Kasumi-1 (cell line): ENCODE data around the gene KRTAP4-9.
"Not testable (repeated sequence)": the region's sequence is repeated elsewhere in the genome, so short reads cannot be mapped to it uniquely, and the experiment has no call there.

ENCODE experiments used
- DNase-seq, 2 experiments: peaks; one replicate each; lab custom pipeline; 2025; lab: John Stamatoyannopoulos, UW

Gene KRTAP4-9

DNA sequence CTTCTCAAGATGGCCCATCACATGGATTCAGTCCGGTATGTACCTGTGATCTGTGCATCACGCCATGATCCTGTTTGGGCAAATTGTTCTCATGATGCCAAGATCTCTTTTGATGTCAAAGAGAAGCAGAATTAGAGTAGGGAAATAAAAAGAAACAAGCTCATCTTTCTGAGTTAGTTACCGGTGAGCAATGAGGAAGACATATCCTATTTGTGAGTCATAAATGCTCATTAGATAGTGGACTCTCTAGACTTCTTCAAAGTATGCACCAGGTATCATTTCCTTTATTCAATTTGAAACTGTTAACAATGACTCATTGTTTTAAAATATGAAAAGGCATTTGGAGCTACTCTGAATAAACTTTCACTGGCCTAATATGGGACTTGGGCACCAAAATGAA is 26.8 kb downstream of the KRTAP4-9 start:
- DNase-seq = no peak

GRCh38 chr17:41133880-41134735 is 28.9 kb downstream of the KRTAP4-9 start:
- DNase-seq = no peak

DNA sequence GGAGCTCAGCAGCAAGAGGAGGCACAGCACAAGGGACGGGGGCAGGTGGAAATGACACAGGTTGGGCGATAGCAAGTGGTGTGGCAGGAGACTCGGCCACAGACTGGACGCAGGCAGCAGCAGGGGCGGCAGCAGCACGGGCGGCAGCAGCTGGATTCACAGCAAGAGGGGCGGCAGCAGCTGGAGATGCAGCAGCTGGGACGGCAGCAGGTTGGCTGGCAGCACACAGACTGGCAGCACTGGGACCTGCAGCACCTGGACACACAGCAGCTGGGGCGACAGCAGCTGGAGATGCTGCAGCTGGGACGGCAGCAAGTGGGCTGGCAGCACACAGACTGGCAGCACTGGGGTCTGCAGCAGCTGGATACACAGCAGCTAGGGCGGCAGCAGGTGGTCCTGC is 34.7 kb downstream of the KRTAP4-9 start:
- not testable (repeated sequence) for DNase-seq

DNA sequence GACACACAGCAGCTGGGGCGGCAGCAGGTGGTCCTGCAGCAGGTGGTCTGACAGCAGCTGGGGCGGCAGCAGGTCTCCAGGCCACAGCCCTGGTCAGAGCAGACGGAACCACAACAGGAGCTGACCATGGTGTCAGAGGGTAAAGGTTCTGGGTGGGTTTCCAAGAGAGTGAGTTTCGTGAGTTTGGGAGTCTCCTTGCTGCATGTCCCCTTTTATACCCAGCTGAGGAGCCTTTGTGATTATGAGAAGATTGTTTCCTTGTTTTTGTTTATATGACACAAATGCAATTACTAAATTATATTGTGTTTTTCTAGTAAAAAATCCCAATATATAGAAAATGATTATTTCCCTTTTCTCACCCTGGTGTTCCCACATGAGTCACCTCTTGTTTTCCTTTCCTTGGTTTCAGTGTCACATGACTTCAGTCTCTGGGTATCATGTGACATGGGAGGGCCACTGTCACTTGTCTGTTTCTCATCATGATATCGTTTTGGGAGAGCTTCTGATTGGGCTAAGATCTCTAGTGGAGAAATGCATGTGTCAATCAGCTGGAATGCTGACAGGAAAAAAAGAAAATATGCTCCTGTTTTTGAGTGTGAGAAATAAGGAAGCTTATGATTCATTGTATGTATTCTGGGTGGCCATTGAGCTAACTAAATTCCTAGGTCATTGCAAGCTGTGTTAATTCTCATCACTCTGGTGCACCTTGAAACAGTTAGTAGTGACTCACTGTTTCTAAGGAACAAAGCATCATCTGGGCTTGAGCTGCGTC is 35.4 kb downstream of the KRTAP4-9 start, which contains the start of gene KRTAP4-6:
KRTAP4-6 (minus strand) TSS at position 185 of the 772 bp plus-strand sequence; CDS start at position 128, 57 bp downstream.
- no peak for DNase-seq

- no peak for DNase-seq
Measured at GRCh38 chr17:41141361-41141760, 36.2 kb downstream of the KRTAP4-9 start.

DNA sequence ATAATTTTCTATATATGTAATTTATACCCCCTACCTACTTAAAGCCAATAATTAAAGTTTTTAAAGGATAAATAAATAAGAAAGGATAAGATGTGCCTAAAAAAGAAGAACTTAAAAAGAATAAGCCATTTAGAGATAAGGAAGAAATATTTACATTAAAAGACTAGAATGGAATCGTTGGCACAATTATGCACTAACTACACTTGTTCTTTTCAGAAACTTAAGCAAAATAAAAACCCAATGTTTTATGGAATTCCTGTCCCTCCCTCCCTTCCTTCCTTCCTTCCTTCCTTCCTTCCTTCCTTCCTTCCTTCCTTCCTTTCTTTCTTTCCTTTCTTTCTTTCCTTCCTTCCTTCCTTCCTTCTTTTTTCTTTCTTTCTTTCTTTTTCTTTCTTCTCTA is 39.7 kb downstream of the KRTAP4-9 start:
- no peak for DNase-seq

- no peak for DNase-seq
Measured at GRCh38 chr17:41145261-41145660, 40.1 kb downstream of the KRTAP4-9 start.

GRCh38 chr17:41147531-41148204 is 42.5 kb downstream of the KRTAP4-9 start:
- DNase-seq = no peak

DNA sequence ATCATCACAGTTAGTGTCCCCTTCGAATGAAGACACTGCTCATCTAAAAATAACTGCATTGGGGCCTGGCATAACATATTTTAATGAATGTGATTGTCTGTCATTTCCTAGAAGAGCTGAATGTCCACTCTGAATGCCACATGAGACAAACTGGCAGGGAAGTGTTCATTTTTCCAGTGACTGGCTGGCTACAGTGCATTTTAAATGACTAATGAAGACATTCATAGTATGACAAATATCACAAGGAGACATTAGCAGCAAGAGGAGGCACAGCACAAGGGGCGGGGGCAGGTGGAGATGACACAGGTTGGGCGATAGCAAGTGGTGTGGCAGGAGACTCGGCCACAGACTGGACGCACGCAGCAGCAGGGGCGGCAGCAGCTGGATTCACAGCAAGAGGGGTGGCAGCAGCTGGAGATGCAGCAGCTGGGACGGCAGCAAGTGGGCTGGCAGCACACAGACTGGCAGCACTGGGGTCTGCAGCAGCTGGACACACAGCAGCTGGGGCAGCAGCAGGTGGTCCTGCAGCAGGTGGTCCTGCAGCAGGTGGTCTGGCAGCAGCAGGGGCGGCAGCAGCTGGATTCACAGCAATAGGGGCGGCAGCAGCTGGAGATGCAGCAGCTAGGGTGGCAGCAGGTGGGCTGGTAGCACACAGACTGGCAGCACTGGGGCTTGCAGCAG is 43.9 kb downstream of the KRTAP4-9 start:
- DNase-seq = not testable (repeated sequence)

GRCh38 chr17:41149652-41149985 is 44.4 kb downstream of the KRTAP4-9 start, which contains the start of gene KRTAP4-5:
Gene KRTAP4-5 (minus strand): TSS chr17:41149825. CDS start chr17:41149767, 58 bp downstream.
- DNase-seq = no peak

DNA sequence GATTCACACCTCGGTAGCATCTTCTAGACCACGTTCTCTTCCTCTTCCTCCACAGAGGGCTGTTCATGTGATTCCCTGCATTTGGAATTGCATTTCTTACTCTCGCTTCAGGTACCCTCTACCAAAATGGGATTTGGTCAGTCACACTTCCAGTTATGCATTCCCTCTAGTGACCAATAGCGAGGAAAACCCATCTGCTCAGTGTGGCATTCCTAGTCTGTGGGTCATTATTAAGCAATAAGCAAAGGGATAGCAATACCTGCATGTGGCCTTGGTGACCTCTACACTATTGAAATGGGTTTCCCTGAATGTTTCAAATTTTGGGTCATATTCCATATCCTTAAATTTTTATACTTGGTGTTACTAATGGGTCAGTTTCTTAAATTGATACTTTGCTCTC is 44.8 kb downstream of the KRTAP4-9 start:
- DNase-seq = no peak

DNA sequence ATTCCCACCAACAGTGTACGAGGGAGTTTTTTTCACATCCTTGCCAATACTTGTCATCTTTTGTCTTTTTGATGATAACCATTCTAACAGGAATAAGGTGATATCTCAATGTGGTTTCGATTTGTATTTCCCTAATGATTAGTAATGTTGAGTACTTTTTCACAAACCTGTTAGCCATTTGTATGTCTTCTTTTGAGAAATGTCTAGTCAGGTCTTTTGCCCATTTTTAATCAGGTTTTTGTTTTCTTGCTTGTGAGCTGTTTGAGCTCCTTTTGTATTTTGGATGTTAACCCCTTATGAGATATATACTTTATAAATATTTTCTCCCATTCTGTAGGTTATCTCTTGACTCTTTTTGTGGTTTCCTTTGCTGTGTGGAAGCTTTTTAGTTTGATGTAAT is 46.3 kb downstream of the KRTAP4-9 start:
- no peak for DNase-seq

DNA sequence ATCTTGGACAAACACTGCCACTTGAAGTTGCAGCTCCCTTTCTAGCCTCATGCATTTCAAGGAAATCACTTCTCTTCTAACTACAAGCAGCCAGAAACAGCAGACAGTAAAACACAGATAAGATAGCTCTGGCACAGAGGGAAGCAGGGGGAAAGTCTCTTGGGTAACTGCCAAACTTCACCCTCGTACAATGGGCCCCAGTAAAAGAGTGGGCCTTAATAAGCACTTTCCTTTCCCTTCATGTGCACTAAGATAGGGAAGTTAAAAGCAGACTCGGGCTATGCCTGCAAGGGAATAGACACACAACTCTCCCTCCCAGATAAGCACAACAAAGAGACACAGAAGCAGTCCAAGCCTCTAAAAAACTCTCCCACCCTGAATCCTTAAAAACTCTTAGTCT is 48.7 kb downstream of the KRTAP4-9 start:
- DNase-seq = peak in 1 of 2 experiments; percentile 1
